Loucy (cell line): Measurements from ENCODE around the gene ABHD2.
"Not testable (repeated sequence)": the region's sequence is repeated elsewhere in the genome, so short reads cannot be mapped to it uniquely, and the experiment has no call there.

Experiments
- H2AFZ ChIP-seq: fragments of 200-600 bp; sonication (generic); 2 replicates; pipeline ENCODE4 v1.6.0; 2016; ENCODE audit warnings: antibody characterized with exemption, mild to moderate bottlenecking, low read length, moderate library complexity
- H3F3A ChIP-seq: fragments of 200-600 bp; 2 replicates; pipeline ENCODE4 v1.6.0; 2016; ENCODE audit warnings: antibody characterized with exemption, low read depth, mild to moderate bottlenecking
- H3K27me3 ChIP-seq: fragments of 200-600 bp; sonication (generic); 2 replicates; pipeline ENCODE4 v1.6.1; 2014; ENCODE audit warnings: low read length, mild to moderate bottlenecking; ENCODE audit not compliant: insufficient read depth, poor library complexity, severe bottlenecking
- H3K36me3 ChIP-seq: fragments of 200-600 bp; sonication (generic); 2 replicates; pipeline ENCODE4 v1.6.1; 2016; ENCODE audit warnings: low read length; ENCODE audit not compliant: insufficient read depth
- H3K4me1 ChIP-seq: fragments of 200-600 bp; sonication (generic); 2 replicates; pipeline ENCODE4 v1.5.1; 2014; ENCODE audit warnings: low read length, mild to moderate bottlenecking; ENCODE audit not compliant: insufficient read depth, poor library complexity, severe bottlenecking
- H3K4me2 ChIP-seq: fragments of 200-600 bp; sonication (generic); 2 replicates; pipeline ENCODE4 v1.6.0; 2014; ENCODE audit warnings: antibody characterized with exemption, low read length, low read depth, mild to moderate bottlenecking; ENCODE audit not compliant: poor library complexity, severe bottlenecking
- H3K4me3 ChIP-seq: fragments of 200-600 bp; sonication (generic); 2 replicates; pipeline ENCODE4 v1.5.1; 2014; ENCODE audit warnings: low read length, mild to moderate bottlenecking, mixed read lengths; ENCODE audit not compliant: poor library complexity, severe bottlenecking
- H3K79me2 ChIP-seq: fragments of 200-600 bp; sonication (generic); 2 replicates; pipeline ENCODE4 v1.6.1; 2014; ENCODE audit warnings: low read length; ENCODE audit not compliant: insufficient read depth
- H3K9ac ChIP-seq: fragments of 200-600 bp; sonication (generic); 2 replicates; pipeline ENCODE4 v1.6.0; 2014; ENCODE audit warnings: mild to moderate bottlenecking, low read depth, low read length, moderate library complexity; ENCODE audit not compliant: poor library complexity, severe bottlenecking
- H3K9me2 ChIP-seq: fragments of 200-600 bp; sonication (generic); replicated peaks from 2 replicates; pipeline ENCODE4 v1.6.1; 2016; ENCODE audit warnings: low read depth, low read length, mixed read lengths
- H3K9me3 ChIP-seq: fragments of 200-600 bp; sonication (generic); 2 replicates; pipeline ENCODE4 v1.6.1; 2014; ENCODE audit warnings: mild to moderate bottlenecking, antibody characterized with exemption, low read length, low read depth; ENCODE audit not compliant: insufficient read depth
- H4K20me1 ChIP-seq: fragments of 200-600 bp; sonication (generic); 2 replicates; pipeline ENCODE4 v1.6.0; 2014; ENCODE audit warnings: antibody characterized with exemption, low read length, mild to moderate bottlenecking; ENCODE audit not compliant: insufficient read depth, poor library complexity, severe bottlenecking
- CTCF ChIP-seq: fragments of 200-600 bp; sonication (generic); conservative IDR thresholded peaks from 2 replicates; pipeline ENCODE4 v1.5.1; 2014; ENCODE audit warnings: mild to moderate bottlenecking, antibody characterized with exemption, low read length
- EZH2phosphoT487 ChIP-seq: fragments of 200-600 bp; IDR thresholded peaks from 2 replicates; pipeline ENCODE4 v1.6.1; 2018; ENCODE audit warnings: antibody characterized with exemption, mild to moderate bottlenecking, moderate library complexity, borderline replicate concordance

Gene ABHD2

GRCh38 chr15:89042387-89042786 is 45.9 kb upstream of the ABHD2 start:
- Histone ChIP-seq H4K20me1 (no peaks in the 10 kb centered on the region), H3K9me2 (no peaks in the 10 kb centered on the region), H3K9ac (no peak overlapping the region), H2AFZ (no peak overlapping the region), H3K4me3 (no peak overlapping the region), H3K4me2 (no peak overlapping the region), H3K36me3 (no peaks in the 10 kb centered on the region), H3F3A (no peaks in the 10 kb centered on the region), H3K79me2 (no peaks in the 10 kb centered on the region), H3K9me3 (no peaks in the 10 kb centered on the region), H3K4me1 (no peaks in the 10 kb centered on the region), H3K27me3 (no peaks in the 10 kb centered on the region)
- no peak for TF ChIP-seq CTCF
- TF ChIP-seq EZH2phosphoT487 = no peak

- TF ChIP-seq CTCF = no peak
- no peak for TF ChIP-seq EZH2phosphoT487
- H3K79me2 ChIP-seq = no peaks in the 10 kb centered on the region
- no peaks in the 10 kb centered on the region for H3K4me1 ChIP-seq
- H4K20me1 ChIP-seq = no peaks in the 10 kb centered on the region
- no peaks in the 10 kb centered on the region for H3K36me3 ChIP-seq
- no peak overlapping the region for H3K9ac ChIP-seq
- H3F3A ChIP-seq = no peaks in the 10 kb centered on the region
- H3K4me3 ChIP-seq = no peak overlapping the region
- no peak overlapping the region for H3K4me2 ChIP-seq
- H3K9me3 ChIP-seq = no peaks in the 10 kb centered on the region
- no peaks in the 10 kb centered on the region for H3K27me3 ChIP-seq
- H3K9me2 ChIP-seq = no peaks in the 10 kb centered on the region
- H2AFZ ChIP-seq = no peak overlapping the region
Measured at GRCh38 chr15:89043031-89044002, 44.9 kb upstream of the ABHD2 start.

GRCh38 chr15:89049016-89049666 is 39.1 kb upstream of the ABHD2 start:
- H3K36me3 ChIP-seq, H3K79me2 ChIP-seq, H3K9ac ChIP-seq, H3K4me3 ChIP-seq, H3K9me3 ChIP-seq, H3K9me2 ChIP-seq, H2AFZ ChIP-seq, H4K20me1 ChIP-seq, H3K27me3 ChIP-seq, H3F3A ChIP-seq, H3K4me2 ChIP-seq, H3K4me1 ChIP-seq: not testable (repeated sequence)
